ENCODE results near the gene C2orf66.

DNA sequence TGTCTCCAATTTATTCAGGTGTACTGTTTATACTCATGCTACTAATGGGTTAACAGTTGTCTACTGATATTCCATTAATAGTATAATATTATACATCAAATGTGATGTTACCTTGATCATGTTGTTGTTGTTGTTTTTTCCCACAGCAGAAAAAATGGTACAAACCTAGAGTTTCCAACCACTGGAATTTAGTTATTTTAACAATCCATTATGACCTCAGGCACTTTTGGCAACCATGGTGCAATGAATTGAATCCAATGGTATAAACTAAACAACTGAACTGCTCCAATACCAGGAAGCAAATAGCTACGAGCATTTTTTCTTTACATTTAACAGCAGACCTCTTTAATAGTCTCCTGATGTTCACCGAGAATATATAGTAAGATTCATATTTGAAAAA lies 31.0 kb upstream of the C2orf66 start:
- TF ChIP-seq, protein P1, sequence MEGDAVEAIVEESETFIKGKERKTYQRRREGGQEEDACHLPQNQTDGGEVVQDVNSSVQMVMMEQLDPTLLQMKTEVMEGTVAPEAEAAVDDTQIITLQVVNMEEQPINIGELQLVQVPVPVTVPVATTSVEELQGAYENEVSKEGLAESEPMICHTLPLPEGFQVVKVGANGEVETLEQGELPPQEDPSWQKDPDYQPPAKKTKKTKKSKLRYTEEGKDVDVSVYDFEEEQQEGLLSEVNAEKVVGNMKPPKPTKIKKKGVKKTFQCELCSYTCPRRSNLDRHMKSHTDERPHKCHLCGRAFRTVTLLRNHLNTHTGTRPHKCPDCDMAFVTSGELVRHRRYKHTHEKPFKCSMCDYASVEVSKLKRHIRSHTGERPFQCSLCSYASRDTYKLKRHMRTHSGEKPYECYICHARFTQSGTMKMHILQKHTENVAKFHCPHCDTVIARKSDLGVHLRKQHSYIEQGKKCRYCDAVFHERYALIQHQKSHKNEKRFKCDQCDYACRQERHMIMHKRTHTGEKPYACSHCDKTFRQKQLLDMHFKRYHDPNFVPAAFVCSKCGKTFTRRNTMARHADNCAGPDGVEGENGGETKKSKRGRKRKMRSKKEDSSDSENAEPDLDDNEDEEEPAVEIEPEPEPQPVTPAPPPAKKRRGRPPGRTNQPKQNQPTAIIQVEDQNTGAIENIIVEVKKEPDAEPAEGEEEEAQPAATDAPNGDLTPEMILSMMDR (conservative IDR thresholded peaks at IDR 0.05; ENCODE audit: low read depth, low read length): no peak
- no peak for TF ChIP-seq EZH2 (IDR thresholded peaks at IDR 0.05; ENCODE audit: low read length, unreplicated experiment)

Data from PC-3 (cell line).